ENCODE measurements around the gene ORC2. TPM values are rescaled to one million over a fixed set of nuclear protein-coding genes. Genes with fewer than 3 reads are reported as not detected.

The ORC2 gene
- total RNA-seq, 1 donor from 2014 or later, result 16.3 TPM

DNA sequence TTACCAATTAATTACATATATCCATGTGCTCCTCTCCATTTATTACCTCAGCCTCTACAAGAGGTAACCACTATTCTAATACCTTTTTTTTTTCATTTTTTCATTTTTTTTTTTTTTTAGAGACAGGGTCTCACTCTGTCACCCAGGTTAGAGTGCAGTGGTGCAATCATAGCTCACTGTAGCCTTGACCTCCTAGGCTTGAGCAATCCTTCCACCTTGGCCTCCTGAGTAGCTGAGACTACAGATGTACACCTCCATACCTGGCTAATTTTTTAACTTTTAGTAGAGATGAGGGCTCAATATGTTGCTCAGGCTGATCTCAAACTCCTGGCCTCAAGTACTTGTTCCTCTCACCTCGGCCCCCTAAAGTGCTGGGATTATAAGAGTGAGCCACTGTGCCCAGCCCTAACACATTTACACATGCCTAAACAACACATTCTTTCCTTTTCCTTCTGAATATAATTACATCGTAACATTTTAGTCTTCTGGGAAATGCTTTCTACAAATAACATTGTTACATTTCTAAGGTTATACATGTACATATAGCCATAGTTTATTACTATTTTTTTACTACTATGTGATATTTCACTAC is 85.1 kb downstream of the ORC2 start:
- H3K27me3 ChIP-seq (ENCODE audit: control insufficient read depth, insufficient read depth, low read length), result no peaks in the 10 kb centered on the region
- H3K36me3 ChIP-seq (ENCODE audit: control insufficient read depth, insufficient read depth, low read length), result peaks cover 6% of the 10 kb centered on the region
- TF ChIP-seq, protein P1, sequence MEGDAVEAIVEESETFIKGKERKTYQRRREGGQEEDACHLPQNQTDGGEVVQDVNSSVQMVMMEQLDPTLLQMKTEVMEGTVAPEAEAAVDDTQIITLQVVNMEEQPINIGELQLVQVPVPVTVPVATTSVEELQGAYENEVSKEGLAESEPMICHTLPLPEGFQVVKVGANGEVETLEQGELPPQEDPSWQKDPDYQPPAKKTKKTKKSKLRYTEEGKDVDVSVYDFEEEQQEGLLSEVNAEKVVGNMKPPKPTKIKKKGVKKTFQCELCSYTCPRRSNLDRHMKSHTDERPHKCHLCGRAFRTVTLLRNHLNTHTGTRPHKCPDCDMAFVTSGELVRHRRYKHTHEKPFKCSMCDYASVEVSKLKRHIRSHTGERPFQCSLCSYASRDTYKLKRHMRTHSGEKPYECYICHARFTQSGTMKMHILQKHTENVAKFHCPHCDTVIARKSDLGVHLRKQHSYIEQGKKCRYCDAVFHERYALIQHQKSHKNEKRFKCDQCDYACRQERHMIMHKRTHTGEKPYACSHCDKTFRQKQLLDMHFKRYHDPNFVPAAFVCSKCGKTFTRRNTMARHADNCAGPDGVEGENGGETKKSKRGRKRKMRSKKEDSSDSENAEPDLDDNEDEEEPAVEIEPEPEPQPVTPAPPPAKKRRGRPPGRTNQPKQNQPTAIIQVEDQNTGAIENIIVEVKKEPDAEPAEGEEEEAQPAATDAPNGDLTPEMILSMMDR (IDR thresholded peaks at IDR 0.05; ENCODE audit: insufficient read depth, low read length, severe bottlenecking), result no peak
- H3K4me3 ChIP-seq (ENCODE audit: low read depth, low read length), result no peak overlapping the region
- DNase-seq (ENCODE audit: low read depth), result no peak
- no peak for FAIRE-seq

DNA sequence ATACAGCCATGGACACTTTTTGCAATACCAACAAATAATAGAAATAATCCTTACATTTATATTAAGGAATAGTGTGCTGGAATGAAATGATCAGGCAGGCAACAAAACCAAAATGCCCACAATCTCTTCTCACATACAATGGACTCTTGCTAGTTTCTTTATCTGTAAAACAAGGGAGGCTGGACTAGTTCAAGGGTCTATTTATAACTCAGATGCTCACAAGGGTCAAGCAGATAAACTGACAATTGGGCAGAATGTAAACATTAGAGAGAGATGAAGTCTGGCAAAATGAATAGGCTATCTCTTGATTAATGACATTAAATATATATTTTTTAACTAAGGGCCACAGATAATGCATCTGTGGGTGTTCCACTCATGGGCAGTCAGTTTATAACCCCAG is 86.0 kb downstream of the ORC2 start:
- Histone ChIP-seq H3K27me3 (ENCODE audit: control insufficient read depth, insufficient read depth, low read length) (no peaks in the 10 kb centered on the region), H3K4me3 (ENCODE audit: low read depth, low read length) (no peak overlapping the region), H3K36me3 (ENCODE audit: control insufficient read depth, insufficient read depth, low read length) (peaks cover 6% of the 10 kb centered on the region)
- DNase-seq (ENCODE audit: low read depth) (no peak), FAIRE-seq (no peak)
- TF ChIP-seq, protein P1 (IDR thresholded peaks at IDR 0.05; ENCODE audit: insufficient read depth, low read length, severe bottlenecking), result no peak

DNA sequence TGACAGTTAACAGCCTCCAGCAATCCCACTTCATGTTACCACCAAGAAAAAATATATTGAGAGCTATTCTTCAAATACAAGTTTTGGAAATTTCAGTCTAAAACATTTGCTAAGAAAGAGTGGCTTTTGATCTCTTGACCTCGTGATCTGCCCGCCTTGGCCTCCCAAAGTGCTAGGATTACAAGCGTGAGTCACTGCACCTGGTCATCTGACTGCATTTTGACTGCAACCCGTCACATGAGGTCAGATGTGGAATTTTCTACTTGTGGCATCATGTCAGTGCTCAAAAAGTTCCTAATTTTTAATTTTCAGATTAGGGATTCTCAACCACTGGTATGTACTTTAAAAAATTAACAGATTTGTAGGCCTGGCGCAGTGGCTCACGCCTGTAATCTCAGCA is 89.9 kb downstream of the ORC2 start:
- Histone ChIP-seq H3K36me3 (ENCODE audit: control insufficient read depth, insufficient read depth, low read length) (peaks cover 3% of the 10 kb centered on the region), H3K4me3 (ENCODE audit: low read depth, low read length) (no peak overlapping the region), H3K27me3 (ENCODE audit: control insufficient read depth, insufficient read depth, low read length) (no peaks in the 10 kb centered on the region)
- TF ChIP-seq, protein P1 (IDR thresholded peaks at IDR 0.05; ENCODE audit: insufficient read depth, low read length, severe bottlenecking), result no peak
- no peak for DNase-seq (ENCODE audit: low read depth)
- no peak for FAIRE-seq

DNA sequence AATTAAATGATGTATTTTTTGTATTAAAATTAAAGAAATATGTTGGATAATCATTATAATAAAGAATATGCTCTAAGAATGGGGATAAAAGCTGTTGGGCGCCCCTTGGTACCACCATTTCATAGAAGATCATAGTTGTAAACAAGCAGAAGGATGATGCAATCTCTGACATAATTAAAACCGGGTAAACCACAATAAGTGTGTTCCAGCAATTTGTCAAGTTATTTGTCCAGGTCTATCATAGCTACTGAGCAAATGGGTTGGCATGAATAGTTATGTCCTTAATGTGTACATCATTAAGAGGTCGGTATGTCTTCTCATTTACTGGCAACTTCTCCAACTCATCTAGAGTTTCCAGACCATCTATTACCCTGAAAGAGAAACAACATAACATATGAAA is 92.3 kb downstream of the ORC2 start:
- TF ChIP-seq, protein P1 (IDR thresholded peaks at IDR 0.05; ENCODE audit: insufficient read depth, low read length, severe bottlenecking), result no peak
- Histone ChIP-seq H3K27me3 (ENCODE audit: control insufficient read depth, insufficient read depth, low read length) (no peaks in the 10 kb centered on the region), H3K4me3 (ENCODE audit: low read depth, low read length) (no peak overlapping the region), H3K36me3 (ENCODE audit: control insufficient read depth, insufficient read depth, low read length) (peaks cover 2% of the 10 kb centered on the region)
- FAIRE-seq (no peak), DNase-seq (ENCODE audit: low read depth) (no peak)

DNA sequence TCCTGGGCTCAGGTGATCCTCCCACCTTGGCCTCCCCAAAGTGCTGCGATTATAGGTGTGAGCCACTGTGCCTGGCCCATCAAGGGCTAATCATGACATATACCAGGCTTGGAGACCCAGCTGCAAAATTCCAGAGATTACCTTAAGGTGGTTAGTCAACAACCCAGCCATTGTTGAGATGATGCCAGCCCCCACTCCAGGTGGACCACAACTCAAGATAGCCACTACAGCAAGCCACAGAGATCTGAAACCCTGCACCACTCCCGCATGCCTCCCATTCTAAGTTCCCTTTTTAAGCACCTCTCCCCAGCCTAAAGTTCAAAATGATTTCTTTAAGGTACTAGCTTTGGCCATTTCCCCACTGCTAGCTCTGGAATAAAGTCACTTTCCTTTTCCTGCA is 94.4 kb downstream of the ORC2 start:
- Histone ChIP-seq H3K36me3 (ENCODE audit: control insufficient read depth, insufficient read depth, low read length) (no peaks in the 10 kb centered on the region), H3K4me3 (ENCODE audit: low read depth, low read length) (no peak overlapping the region), H3K27me3 (ENCODE audit: control insufficient read depth, insufficient read depth, low read length) (no peaks in the 10 kb centered on the region)
- no peak for FAIRE-seq
- DNase-seq (ENCODE audit: low read depth), result no peak
- TF ChIP-seq, protein P1 (IDR thresholded peaks at IDR 0.05; ENCODE audit: insufficient read depth, low read length, severe bottlenecking), result no peak
